GM12873 (cell line): Measurements from ENCODE around the gene GSTK1.

Experiments used
- TF ChIP-seq, protein P1 (sequence below): IDR thresholded peaks from 2 replicates; pipeline ENCODE4 v1.5.1; 2012; ENCODE audit warnings: low read depth, mild to moderate bottlenecking, moderate library complexity, low read length, control low read depth; ENCODE audit not compliant: insufficient read depth; ENCODE audit errors: missing control alignments

Gene GSTK1

GRCh38 chr7:143263266-143264195 is at the start of gene GSTK1:
Gene GSTK1 (plus strand): TSS chr7:143263441. CDS start chr7:143263514, 73 bp downstream.
- TF ChIP-seq, protein P1, sequence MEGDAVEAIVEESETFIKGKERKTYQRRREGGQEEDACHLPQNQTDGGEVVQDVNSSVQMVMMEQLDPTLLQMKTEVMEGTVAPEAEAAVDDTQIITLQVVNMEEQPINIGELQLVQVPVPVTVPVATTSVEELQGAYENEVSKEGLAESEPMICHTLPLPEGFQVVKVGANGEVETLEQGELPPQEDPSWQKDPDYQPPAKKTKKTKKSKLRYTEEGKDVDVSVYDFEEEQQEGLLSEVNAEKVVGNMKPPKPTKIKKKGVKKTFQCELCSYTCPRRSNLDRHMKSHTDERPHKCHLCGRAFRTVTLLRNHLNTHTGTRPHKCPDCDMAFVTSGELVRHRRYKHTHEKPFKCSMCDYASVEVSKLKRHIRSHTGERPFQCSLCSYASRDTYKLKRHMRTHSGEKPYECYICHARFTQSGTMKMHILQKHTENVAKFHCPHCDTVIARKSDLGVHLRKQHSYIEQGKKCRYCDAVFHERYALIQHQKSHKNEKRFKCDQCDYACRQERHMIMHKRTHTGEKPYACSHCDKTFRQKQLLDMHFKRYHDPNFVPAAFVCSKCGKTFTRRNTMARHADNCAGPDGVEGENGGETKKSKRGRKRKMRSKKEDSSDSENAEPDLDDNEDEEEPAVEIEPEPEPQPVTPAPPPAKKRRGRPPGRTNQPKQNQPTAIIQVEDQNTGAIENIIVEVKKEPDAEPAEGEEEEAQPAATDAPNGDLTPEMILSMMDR, result no peak

DNA sequence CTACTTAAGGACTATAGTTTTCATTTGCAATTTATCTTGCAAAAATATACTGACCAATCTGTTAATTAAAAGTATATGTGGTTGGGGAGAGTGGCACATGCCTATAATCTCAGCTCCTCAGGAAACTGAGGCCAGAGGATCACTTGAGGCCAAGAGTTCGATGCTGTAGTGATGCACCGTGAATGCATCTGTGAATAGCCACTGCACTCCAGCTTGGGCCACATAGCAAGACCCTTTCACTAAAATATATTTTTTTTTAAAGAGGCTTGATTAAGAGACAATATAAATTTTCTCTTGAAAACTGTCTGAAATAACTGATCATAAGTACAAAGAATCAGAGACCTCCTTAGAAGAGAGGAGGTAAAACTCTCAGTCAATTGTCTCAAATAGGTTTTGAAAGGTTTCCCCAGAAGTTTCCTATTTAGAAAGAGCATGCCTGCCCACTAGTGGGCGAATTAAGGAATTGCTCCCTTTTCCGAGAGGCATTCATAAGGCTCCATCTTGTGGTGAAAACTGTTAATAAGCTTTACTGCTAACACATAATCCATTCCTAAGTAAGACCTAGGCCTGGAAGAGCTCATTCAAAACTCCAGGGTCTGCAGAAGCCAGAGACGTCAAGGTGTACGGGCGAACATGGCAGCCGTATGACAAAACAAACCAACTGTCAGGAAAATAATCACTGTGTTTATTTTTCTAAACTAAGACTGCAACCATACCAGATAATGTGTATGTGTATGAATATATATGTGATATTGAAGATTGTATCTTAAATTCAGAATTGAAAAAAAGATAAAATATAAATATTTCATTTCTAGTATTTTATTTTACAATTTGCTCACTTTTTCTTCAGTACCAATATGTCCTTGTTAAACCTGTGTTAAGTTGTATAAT is 48.2 kb upstream of the GSTK1 start:
- TF ChIP-seq, protein P1, result peak; percentile 99

DNA sequence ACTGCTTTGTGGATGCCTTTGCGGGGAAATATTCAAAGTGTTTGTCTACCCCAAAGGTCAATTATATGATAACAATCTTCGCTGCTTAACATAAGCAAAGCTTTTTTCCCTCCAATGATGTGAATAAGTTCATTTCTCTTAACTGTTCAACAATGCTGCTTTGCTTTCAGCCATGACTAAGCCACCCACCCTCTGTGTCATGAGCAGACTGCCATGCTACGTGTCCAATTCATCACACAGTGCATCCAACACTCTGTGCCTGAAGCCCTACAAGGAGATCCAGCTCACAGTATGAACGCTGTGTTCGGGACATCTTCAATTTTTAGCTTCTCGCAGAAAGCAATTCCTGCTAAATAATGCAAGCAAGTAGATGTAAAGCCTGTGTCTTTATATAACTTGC is 47.1 kb upstream of the GSTK1 start:
- TF ChIP-seq, protein P1, result no peak

DNA sequence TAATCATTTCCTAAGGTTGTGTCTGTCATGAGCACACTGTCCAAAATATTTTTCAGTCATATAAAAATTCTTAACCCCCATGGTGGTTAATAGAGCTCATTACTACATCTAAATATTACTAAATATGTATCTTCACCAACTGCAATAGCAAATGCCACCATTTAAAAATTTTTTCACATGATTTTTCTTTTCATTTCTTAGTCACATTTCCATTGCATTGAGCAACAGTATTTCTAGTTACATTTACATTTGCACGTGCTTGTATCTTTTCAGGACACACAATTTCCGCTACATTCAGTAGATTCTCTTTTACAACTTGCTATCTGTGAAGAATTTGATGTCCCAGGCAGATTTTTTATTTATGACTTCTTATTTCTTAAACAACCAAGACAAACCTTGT is 46.6 kb upstream of the GSTK1 start:
- TF ChIP-seq, protein P1, result no peak

DNA sequence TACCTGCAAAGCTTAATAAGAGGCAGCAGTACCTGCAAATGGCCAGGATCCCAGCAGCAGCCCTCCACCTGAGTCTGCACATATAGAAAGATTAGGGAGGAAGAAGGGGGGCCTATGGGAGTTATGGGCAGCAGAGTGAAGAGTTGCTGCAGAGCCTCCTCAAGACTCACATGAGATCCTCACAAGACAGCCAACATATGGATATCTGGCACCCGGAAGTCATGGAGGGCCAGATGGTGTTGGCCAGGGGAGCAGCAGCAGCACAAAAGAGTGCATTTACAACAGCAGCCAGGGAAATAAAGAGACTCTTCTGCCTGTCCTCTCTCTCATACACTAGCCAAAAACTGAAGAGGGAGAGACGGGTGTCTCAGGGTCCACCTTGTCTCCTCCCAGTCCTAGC is 45.4 kb upstream of the GSTK1 start:
- TF ChIP-seq, protein P1, result no peak

- TF ChIP-seq, protein P1, result no peak
Observed at GRCh38 chr7:143221286-143221685, 42.0 kb upstream of the GSTK1 start.

DNA sequence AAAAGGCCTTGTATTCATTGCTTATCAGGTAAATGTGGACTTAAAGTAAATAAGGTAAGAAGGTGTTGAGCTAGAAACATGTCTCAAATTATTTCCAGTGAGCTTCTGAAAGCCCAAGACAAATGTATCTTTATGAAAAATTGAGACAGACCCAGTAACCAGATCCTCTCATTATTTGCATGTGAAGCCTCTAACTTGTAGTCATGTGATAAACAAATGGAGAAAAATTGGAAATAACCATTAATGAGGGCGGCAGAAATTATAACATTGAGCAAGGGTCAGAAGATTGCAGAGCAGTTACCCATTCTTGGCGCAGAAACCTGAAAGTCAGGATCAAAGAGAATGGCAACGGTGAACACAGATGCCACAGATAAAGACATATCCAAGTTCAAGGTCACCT is 41.5 kb upstream of the GSTK1 start, which contains the start of gene TAS2R40:
TAS2R40 (plus strand) TSS at position 301 of the 400 bp plus-strand sequence; CDS start at position 343, 42 bp downstream.
- TF ChIP-seq, protein P1, result no peak
